D721Med (cell line): ENCODE results near the gene NCAPG2.
"Not testable (repeated sequence)": the region's sequence is repeated elsewhere in the genome, so short reads cannot be mapped to it uniquely, and the experiment has no call there.

Experiments used
- DNase-seq: peaks from one replicate; pipeline ENCODE4 v3.0.0; 2011; ENCODE audit warnings: low spot score; ENCODE audit not compliant: insufficient read length
- FAIRE-seq: peaks from 2 replicates; lab custom pipeline; 2011; peaks lifted over from hg19 to GRCh38; lab: Jason Lieb, UNC
- CTCF ChIP-seq: IDR thresholded peaks from 2 replicates; pipeline ENCODE4 v1.5.1; 2012; ENCODE audit warnings: mild to moderate bottlenecking, control low read depth; ENCODE audit not compliant: insufficient read depth; ENCODE audit errors: missing control alignments

The NCAPG2 gene

GRCh38 chr7:158633055-158633956 lies 71.3 kb downstream of the NCAPG2 start:
- FAIRE-seq, result no peak
- TF ChIP-seq CTCF, result no peak
- no peak for DNase-seq

GRCh38 chr7:158631574-158632195 lies 72.9 kb downstream of the NCAPG2 start:
- FAIRE-seq (no peak), DNase-seq (no peak)
- TF ChIP-seq CTCF, result no peak

GRCh38 chr7:158626289-158626688 lies 78.3 kb downstream of the NCAPG2 start:
- not testable (repeated sequence) for FAIRE-seq, DNase-seq

- no peak for TF ChIP-seq CTCF
- FAIRE-seq (no peak), DNase-seq (no peak)
Observed at GRCh38 chr7:158623241-158623640, 81.4 kb downstream of the NCAPG2 start.

DNA sequence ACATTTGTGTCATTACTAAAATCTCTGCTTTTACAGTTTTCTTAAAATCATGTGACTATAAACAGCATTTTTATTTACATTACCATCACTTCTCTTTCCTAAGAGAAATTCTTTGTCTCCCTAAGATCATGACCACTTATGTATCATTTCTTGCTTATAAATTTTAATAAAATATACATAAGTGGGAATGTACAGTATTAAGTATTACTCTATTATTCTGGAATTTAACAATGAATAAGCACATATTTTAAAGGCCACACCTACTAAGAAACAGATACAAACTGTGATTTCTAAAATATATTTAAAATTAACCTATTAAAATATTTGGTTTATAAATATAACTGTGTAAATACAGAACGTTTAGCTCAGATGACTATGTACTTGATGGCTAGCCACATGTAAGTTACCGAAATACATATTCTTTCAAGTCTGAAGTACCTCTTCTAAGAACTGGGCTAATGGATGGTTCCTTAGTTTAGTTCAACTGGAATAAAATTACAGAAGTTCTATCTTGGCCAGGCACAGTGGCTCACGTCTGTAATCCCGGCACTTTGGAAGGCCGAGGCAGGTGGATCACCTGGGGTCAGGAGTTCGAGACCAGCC lies 83.7 kb downstream of the NCAPG2 start:
- no peak for FAIRE-seq
- no peak for DNase-seq
- no peak for TF ChIP-seq CTCF

DNA sequence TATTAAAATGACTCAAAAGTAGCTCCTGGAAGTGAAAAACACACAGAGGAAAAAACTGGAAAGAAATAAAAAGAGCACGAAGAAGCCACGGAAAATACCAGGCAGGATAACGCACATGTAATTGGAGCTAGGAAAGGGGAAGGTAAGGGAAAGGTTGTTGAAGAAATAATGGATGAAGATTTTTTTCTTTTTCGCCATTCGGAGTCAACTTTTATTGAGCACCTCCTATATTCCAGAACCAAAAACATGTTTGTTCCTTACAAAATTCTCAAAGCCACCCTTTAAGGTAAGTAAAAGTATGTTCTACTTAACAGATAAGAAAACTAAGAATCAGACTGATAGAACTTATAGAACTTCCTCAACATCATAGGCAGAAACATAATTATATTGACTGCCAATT lies 84.2 kb downstream of the NCAPG2 start:
- FAIRE-seq (no peak), DNase-seq (no peak)
- no peak for TF ChIP-seq CTCF

GRCh38 chr7:158618745-158619140 lies 85.9 kb downstream of the NCAPG2 start:
- FAIRE-seq, result no peak
- no peak for DNase-seq
- no peak for TF ChIP-seq CTCF
